Endothelial cell of umbilical vein (primary cell): ENCODE data around the gene FAR1.

Experiments used
- EZH2 ChIP-seq: IDR thresholded peaks from 2 replicates; pipeline ENCODE4 v1.6.1; 2012; ENCODE audit warnings: borderline replicate concordance, low read depth, mild to moderate bottlenecking, moderate library complexity, low read length, inconsistent platforms; ENCODE audit not compliant: severe bottlenecking
- FOS ChIP-seq: IDR thresholded peaks from 2 replicates; pipeline ENCODE4 v1.6.1; 2011; ENCODE audit warnings: mild to moderate bottlenecking, low read length, moderate library complexity, borderline replicate concordance; ENCODE audit not compliant: insufficient read depth
- GATA2 ChIP-seq: IDR thresholded peaks from 2 replicates; pipeline ENCODE4 v1.7.0; 2011; ENCODE audit warnings: low read depth, mild to moderate bottlenecking, moderate library complexity, mixed read lengths, low read length; ENCODE audit not compliant: insufficient read length, insufficient read depth
- JUN ChIP-seq: IDR thresholded peaks from 2 replicates; pipeline ENCODE4 v1.6.1; 2011; ENCODE audit warnings: borderline replicate concordance, low read depth; ENCODE audit not compliant: insufficient read length, insufficient read depth
- MYC ChIP-seq: IDR thresholded peaks from one replicate; pipeline ENCODE4 v1.6.1; 2011; ENCODE audit warnings: mild to moderate bottlenecking, low read depth, low read length
- POLR2A ChIP-seq: IDR thresholded peaks from 2 replicates; pipeline ENCODE4 v1.6.1; 2012; ENCODE audit warnings: low read depth, mild to moderate bottlenecking, control low read depth, low read length
- POLR2AphosphoS5 ChIP-seq: IDR thresholded peaks from 2 replicates; pipeline ENCODE4 v1.6.1; 2012; ENCODE audit warnings: low read depth, mild to moderate bottlenecking, control low read depth, low read length, moderate library complexity; ENCODE audit not compliant: insufficient read depth
- TF ChIP-seq, protein P1 (sequence below), 2 donors: IDR thresholded peaks; 1 replicate in 1 of 2; 2 replicates in 1 of 2; pipeline ENCODE4 v1.5.1; 2011; ENCODE audit warnings: low read length in 2 of 2, mild to moderate bottlenecking in 2 of 2, moderate library complexity in 2 of 2, control low read depth in 1 of 2, inconsistent platforms in 1 of 2, low read depth in 1 of 2; ENCODE audit not compliant: insufficient read depth in 1 of 2; ENCODE audit errors: extremely low read depth in 1 of 2
- TF ChIP-seq, protein P2 (sequence below): IDR thresholded peaks from 2 replicates; pipeline ENCODE4 v1.6.1; 2011; ENCODE audit not compliant: insufficient read depth, insufficient read length

DNA sequence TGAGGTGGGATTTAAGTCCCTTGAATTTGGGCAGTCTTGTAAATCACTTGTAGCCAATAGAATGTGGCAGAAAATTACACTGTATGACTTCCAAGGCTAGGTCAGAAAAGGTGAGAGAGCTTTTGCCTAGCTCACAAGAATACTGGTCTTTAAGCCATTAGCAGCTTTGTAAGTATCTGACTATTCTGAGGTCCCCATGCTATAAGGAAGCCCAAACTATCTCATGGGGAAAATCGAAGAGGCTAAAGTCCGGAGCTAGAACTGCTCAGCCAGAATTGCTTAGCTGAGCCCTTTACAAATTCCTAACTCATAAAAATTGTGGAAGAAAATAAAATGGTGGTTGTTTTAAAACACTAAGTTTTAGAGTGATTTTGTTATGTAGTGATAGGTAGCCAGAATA lies 13.0 kb downstream of the FAR1 start:
- TF ChIP-seq POLR2AphosphoS5 (no peak), POLR2A (no peak), EZH2 (no peak), MYC (no peak), GATA2 (no peak), FOS (no peak), JUN (no peak)
- TF ChIP-seq, protein P1, sequence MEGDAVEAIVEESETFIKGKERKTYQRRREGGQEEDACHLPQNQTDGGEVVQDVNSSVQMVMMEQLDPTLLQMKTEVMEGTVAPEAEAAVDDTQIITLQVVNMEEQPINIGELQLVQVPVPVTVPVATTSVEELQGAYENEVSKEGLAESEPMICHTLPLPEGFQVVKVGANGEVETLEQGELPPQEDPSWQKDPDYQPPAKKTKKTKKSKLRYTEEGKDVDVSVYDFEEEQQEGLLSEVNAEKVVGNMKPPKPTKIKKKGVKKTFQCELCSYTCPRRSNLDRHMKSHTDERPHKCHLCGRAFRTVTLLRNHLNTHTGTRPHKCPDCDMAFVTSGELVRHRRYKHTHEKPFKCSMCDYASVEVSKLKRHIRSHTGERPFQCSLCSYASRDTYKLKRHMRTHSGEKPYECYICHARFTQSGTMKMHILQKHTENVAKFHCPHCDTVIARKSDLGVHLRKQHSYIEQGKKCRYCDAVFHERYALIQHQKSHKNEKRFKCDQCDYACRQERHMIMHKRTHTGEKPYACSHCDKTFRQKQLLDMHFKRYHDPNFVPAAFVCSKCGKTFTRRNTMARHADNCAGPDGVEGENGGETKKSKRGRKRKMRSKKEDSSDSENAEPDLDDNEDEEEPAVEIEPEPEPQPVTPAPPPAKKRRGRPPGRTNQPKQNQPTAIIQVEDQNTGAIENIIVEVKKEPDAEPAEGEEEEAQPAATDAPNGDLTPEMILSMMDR (IDR thresholded peaks at IDR 0.05; ENCODE audit: extremely low read depth in 1 of 2, insufficient read depth in 1 of 2, low read depth in 1 of 2, low read length in 2 of 2) = no peak
- TF ChIP-seq, protein P2, sequence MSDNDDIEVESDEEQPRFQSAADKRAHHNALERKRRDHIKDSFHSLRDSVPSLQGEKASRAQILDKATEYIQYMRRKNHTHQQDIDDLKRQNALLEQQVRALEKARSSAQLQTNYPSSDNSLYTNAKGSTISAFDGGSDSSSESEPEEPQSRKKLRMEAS = no peak
